ENCODE measurements around the gene VWF.
"Not testable (repeated sequence)": the region's sequence is repeated elsewhere in the genome, so short reads cannot be mapped to it uniquely, and the experiment has no call there.

The VWF gene

GRCh38 chr12:6016756-6017155, 107.7 kb downstream of the VWF start:
- H3K9me3 ChIP-seq (replicated peaks; ENCODE audit: insufficient read depth, low read length) = no peaks in the 10 kb centered on the region
- no peak overlapping the region for H3K4me2 ChIP-seq (ENCODE audit: low read depth, low read length)
- H3K27ac ChIP-seq (ENCODE audit: low read length) = no peak overlapping the region
- H3K9me2 ChIP-seq (replicated peaks; ENCODE audit: insufficient read depth, low read length) = no peaks in the 10 kb centered on the region
- H2AFZ ChIP-seq (ENCODE audit: low read length) = no peak overlapping the region
- no peak for DNase-seq
- no peaks in the 10 kb centered on the region for H3K36me3 ChIP-seq (replicated peaks; ENCODE audit: insufficient read depth, low read length)
- no peak overlapping the region for H3K9ac ChIP-seq (ENCODE audit: low read length)
- H3K27me3 ChIP-seq (replicated peaks; ENCODE audit: insufficient read depth, low read length) = no peaks in the 10 kb centered on the region
- no peak overlapping the region for H3K4me3 ChIP-seq (ENCODE audit: low read length)
- no peaks in the 10 kb centered on the region for H3F3A ChIP-seq (ENCODE audit: insufficient read depth, low read length)
- no peak for TF ChIP-seq EZH2 (optimal IDR thresholded peaks at IDR 0.05; ENCODE audit: low read depth, low read length)
- H3K79me2 ChIP-seq (ENCODE audit: low read length) = no peaks in the 10 kb centered on the region
- H4K20me1 ChIP-seq (ENCODE audit: insufficient read depth, low read length) = no peaks in the 10 kb centered on the region
- no peaks in the 10 kb centered on the region for H3K4me1 ChIP-seq (ENCODE audit: low read length)

- H3K27me3 ChIP-seq (replicated peaks; ENCODE audit: insufficient read depth, low read length); H3K4me3 ChIP-seq (ENCODE audit: low read length); H3K9ac ChIP-seq (ENCODE audit: low read length); DNase-seq; H3K79me2 ChIP-seq (ENCODE audit: low read length); H3K9me3 ChIP-seq (replicated peaks; ENCODE audit: insufficient read depth, low read length); H4K20me1 ChIP-seq (ENCODE audit: insufficient read depth, low read length); H3K9me2 ChIP-seq (replicated peaks; ENCODE audit: insufficient read depth, low read length); H3F3A ChIP-seq (ENCODE audit: insufficient read depth, low read length); H2AFZ ChIP-seq (ENCODE audit: low read length); H3K4me1 ChIP-seq (ENCODE audit: low read length); H3K27ac ChIP-seq (ENCODE audit: low read length); H3K36me3 ChIP-seq (replicated peaks; ENCODE audit: insufficient read depth, low read length); H3K4me2 ChIP-seq (ENCODE audit: low read depth, low read length): not testable (repeated sequence)
These were observed 108.5 kb downstream of the VWF start for GRCh38 chr12:6016004-6016403.

- not testable (repeated sequence) for H4K20me1 ChIP-seq (ENCODE audit: insufficient read depth, low read length); H3K4me1 ChIP-seq (ENCODE audit: low read length); H2AFZ ChIP-seq (ENCODE audit: low read length); H3K36me3 ChIP-seq (replicated peaks; ENCODE audit: insufficient read depth, low read length); H3K9me2 ChIP-seq (replicated peaks; ENCODE audit: insufficient read depth, low read length); H3K79me2 ChIP-seq (ENCODE audit: low read length); H3K4me3 ChIP-seq (ENCODE audit: low read length); DNase-seq; H3K4me2 ChIP-seq (ENCODE audit: low read depth, low read length); H3K27me3 ChIP-seq (replicated peaks; ENCODE audit: insufficient read depth, low read length); H3K9ac ChIP-seq (ENCODE audit: low read length); H3F3A ChIP-seq (ENCODE audit: insufficient read depth, low read length); H3K9me3 ChIP-seq (replicated peaks; ENCODE audit: insufficient read depth, low read length); H3K27ac ChIP-seq (ENCODE audit: low read length)
These were observed 109.2 kb downstream of the VWF start for GRCh38 chr12:6015271-6015670.

GRCh38 chr12:6010631-6011350, 113.7 kb downstream of the VWF start:
- H2AFZ ChIP-seq (ENCODE audit: low read length); H3K79me2 ChIP-seq (ENCODE audit: low read length); H3K4me2 ChIP-seq (ENCODE audit: low read depth, low read length); DNase-seq; H3K4me3 ChIP-seq (ENCODE audit: low read length); H3K4me1 ChIP-seq (ENCODE audit: low read length); H3F3A ChIP-seq (ENCODE audit: insufficient read depth, low read length); H3K36me3 ChIP-seq (replicated peaks; ENCODE audit: insufficient read depth, low read length); H3K9me3 ChIP-seq (replicated peaks; ENCODE audit: insufficient read depth, low read length); H3K27ac ChIP-seq (ENCODE audit: low read length); H3K9ac ChIP-seq (ENCODE audit: low read length); H3K9me2 ChIP-seq (replicated peaks; ENCODE audit: insufficient read depth, low read length); H4K20me1 ChIP-seq (ENCODE audit: insufficient read depth, low read length); H3K27me3 ChIP-seq (replicated peaks; ENCODE audit: insufficient read depth, low read length): not testable (repeated sequence)

GRCh38 chr12:5997260-5997659, 127.2 kb downstream of the VWF start:
- Histone ChIP-seq H3F3A (ENCODE audit: insufficient read depth, low read length) (no peaks in the 10 kb centered on the region), H3K4me2 (ENCODE audit: low read depth, low read length) (peak overlapping the region; percentile 15; the same call in 1 of the 2 replicates), H3K9me3 (replicated peaks; ENCODE audit: insufficient read depth, low read length) (no peaks in the 10 kb centered on the region), H3K4me1 (ENCODE audit: low read length) (peaks cover 8% of the 10 kb centered on the region; the same call in 1 of the 2 replicates), H3K79me2 (ENCODE audit: low read length) (no peaks in the 10 kb centered on the region), H2AFZ (ENCODE audit: low read length) (peak overlapping the region; percentile 47; the same call in 1 of the 2 replicates), H3K27ac (ENCODE audit: low read length) (no peak overlapping the region), H3K9me2 (replicated peaks; ENCODE audit: insufficient read depth, low read length) (no peaks in the 10 kb centered on the region), H3K27me3 (replicated peaks; ENCODE audit: insufficient read depth, low read length) (no peaks in the 10 kb centered on the region), H3K36me3 (replicated peaks; ENCODE audit: insufficient read depth, low read length) (no peaks in the 10 kb centered on the region), H4K20me1 (ENCODE audit: insufficient read depth, low read length) (no peaks in the 10 kb centered on the region), H3K9ac (ENCODE audit: low read length) (no peak overlapping the region), H3K4me3 (ENCODE audit: low read length) (no peak overlapping the region)
- peak; percentile 44 for DNase-seq
- TF ChIP-seq EZH2phosphoT487 (IDR thresholded peaks at IDR 0.05; ENCODE audit: low read length) (no peak), EZH2 (optimal IDR thresholded peaks at IDR 0.05; ENCODE audit: low read depth, low read length) (no peak), CTCF (IDR thresholded peaks at IDR 0.05; ENCODE audit: low read length) (no peak)

Measured in MM.1S (cell line).